DOHH2 (cell line): ENCODE results near the gene SLC25A42.

Source experiments
- H3F3A ChIP-seq: fragments of 200-600 bp; sonication (generic), shearing (Covaris generic); 2 replicates; pipeline ENCODE4 v1.6.0; 2016; ENCODE audit warnings: antibody characterized with exemption, mild to moderate bottlenecking; ENCODE audit not compliant: control insufficient read depth, insufficient read depth
- H3K27ac ChIP-seq: fragments of 200-600 bp; sonication (generic); 2 replicates; pipeline ENCODE4 v1.5.1; 2014; ENCODE audit warnings: low read depth, mild to moderate bottlenecking, low read length, moderate library complexity
- H3K27me3 ChIP-seq: fragments of 200-600 bp; sonication (generic); 2 replicates; pipeline ENCODE4 v1.6.1; 2014; ENCODE audit warnings: mild to moderate bottlenecking, low read length, mixed read lengths; ENCODE audit not compliant: control insufficient read depth
- H3K36me3 ChIP-seq: fragments of 200-600 bp; sonication (generic); 2 replicates; pipeline ENCODE4 v1.6.1; 2014; ENCODE audit warnings: mild to moderate bottlenecking, low read length, moderate library complexity, mixed read lengths; ENCODE audit not compliant: control insufficient read depth
- H3K4me1 ChIP-seq: fragments of 200-600 bp; sonication (generic); 2 replicates; pipeline ENCODE4 v1.6.1; 2014; ENCODE audit warnings: mild to moderate bottlenecking, low read length, mixed read lengths; ENCODE audit not compliant: control insufficient read depth
- H3K4me2 ChIP-seq: fragments of 200-600 bp; sonication (generic); 2 replicates; pipeline ENCODE4 v1.6.0; 2014; ENCODE audit warnings: mild to moderate bottlenecking, low read length, moderate library complexity
- H3K4me3 ChIP-seq: fragments of 200-600 bp; sonication (generic); 2 replicates; pipeline ENCODE4 v1.5.1; 2014; ENCODE audit warnings: mild to moderate bottlenecking, low read length, mixed read lengths
- H3K79me2 ChIP-seq: fragments of 200-600 bp; sonication (generic); 2 replicates; pipeline ENCODE4 v1.6.1; 2014; ENCODE audit warnings: mild to moderate bottlenecking, low read length, mixed read lengths; ENCODE audit not compliant: control insufficient read depth
- H3K9me2 ChIP-seq: fragments of 200-600 bp; sonication (generic); replicated peaks from 2 replicates; pipeline ENCODE4 v1.6.1; 2014; ENCODE audit warnings: mild to moderate bottlenecking, low read length, mixed read lengths; ENCODE audit not compliant: control insufficient read depth
- H3K9me3 ChIP-seq: fragments of 200-600 bp; sonication (generic); 2 replicates; pipeline ENCODE4 v1.6.1; 2014; ENCODE audit warnings: antibody characterized with exemption, low read length, mixed read lengths; ENCODE audit not compliant: control insufficient read depth, insufficient read depth
- H4K20me1 ChIP-seq: fragments of 200-600 bp; sonication (generic); 2 replicates; pipeline ENCODE4 v1.6.0; 2014; ENCODE audit warnings: low read depth, mild to moderate bottlenecking, antibody characterized with exemption, low read length, moderate library complexity; ENCODE audit not compliant: control insufficient read depth, insufficient read depth
- CTCF ChIP-seq: fragments of 200-600 bp; sonication (generic); IDR thresholded peaks from one replicate; pipeline ENCODE4 v1.5.1; 2014; ENCODE audit warnings: antibody characterized with exemption, mild to moderate bottlenecking, low read depth, low read length; ENCODE audit not compliant: poor library complexity, severe bottlenecking
- EZH2phosphoT487 ChIP-seq: fragments of 200-600 bp; sonication (generic); IDR thresholded peaks from 2 replicates; pipeline ENCODE4 v1.6.1; 2017; ENCODE audit warnings: borderline replicate concordance, mild to moderate bottlenecking, antibody characterized with exemption, low read length, moderate library complexity, mixed read lengths

Gene SLC25A42

DNA sequence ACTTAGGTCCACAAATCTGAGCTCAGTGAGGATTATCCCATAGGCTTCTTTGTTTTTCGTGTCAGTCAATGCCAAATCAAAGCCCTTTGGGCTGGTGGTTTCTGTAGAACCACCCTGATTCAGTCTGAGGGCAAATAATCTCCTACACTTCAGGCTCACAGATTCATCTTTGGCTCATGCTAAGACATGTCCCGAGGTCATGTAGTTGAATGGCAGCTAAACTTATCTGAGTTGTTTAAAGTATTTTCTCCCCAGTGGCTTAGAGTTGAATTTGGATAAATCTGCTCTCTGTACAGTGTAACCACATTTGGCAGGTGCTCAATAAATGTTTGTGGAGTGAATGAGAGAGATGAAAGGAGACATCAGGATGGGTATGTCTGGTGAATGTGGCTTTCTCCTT is 13.1 kb upstream of the SLC25A42 start:
- Histone ChIP-seq H3K4me1 (no peaks in the 10 kb centered on the region), H3F3A (peaks cover 3% of the 10 kb centered on the region; the same call in 1 of the 2 replicates), H3K9me3 (no peaks in the 10 kb centered on the region), H4K20me1 (0 out of 2 replicates have a peak, but pooled peaks cover 8% of the 10 kb centered on the region), H3K36me3 (peaks cover 70% of the 10 kb centered on the region), H3K4me2 (no peak overlapping the region), H3K27me3 (no peaks in the 10 kb centered on the region), H3K27ac (no peak overlapping the region), H3K79me2 (no peaks in the 10 kb centered on the region), H3K9me2 (no peaks in the 10 kb centered on the region), H3K4me3 (no peak overlapping the region)
- no peak for TF ChIP-seq CTCF
- TF ChIP-seq EZH2phosphoT487, result no peak

DNA sequence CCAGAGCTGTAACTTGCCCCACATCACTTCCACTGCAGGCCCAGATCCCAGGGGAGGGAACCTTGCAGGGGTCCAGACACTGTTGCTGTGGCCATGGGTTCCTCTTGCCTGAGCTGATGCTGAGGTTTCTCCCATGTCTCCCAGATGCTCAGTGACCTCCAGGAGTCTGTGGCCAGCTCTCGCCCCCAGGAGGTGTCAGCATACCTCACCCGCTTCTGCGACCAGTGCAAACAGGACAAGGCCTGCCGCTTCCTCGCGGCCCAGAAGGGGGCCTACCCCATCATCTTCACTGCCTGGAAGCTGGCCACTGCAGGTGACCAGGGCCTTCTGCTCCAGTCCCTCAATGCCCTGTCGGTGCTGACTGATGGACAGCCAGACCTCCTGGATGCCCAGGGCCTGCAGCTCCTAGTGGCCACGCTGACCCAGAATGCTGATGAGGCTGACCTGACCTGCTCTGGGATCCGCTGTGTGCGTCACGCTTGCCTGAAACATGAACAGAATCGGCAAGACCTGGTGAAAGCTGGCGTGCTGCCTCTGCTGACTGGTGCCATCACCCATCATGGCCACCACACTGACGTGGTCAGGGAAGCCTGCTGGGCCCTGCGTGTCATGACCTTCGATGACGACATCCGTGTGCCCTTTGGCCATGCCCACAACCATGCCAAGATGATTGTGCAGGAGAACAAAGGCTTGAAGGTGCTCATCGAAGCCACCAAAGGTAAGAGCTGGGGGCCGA is 12.1 kb upstream of the SLC25A42 start:
- H3K27me3 ChIP-seq, result no peaks in the 10 kb centered on the region
- no peak overlapping the region for H3K4me3 ChIP-seq
- H3K4me1 ChIP-seq, result no peaks in the 10 kb centered on the region
- peaks cover 3% of the 10 kb centered on the region; the same call in 1 of the 2 replicates for H3F3A ChIP-seq
- no peak overlapping the region for H3K27ac ChIP-seq
- H3K4me2 ChIP-seq, result no peak overlapping the region
- H3K9me3 ChIP-seq, result no peaks in the 10 kb centered on the region
- no peaks in the 10 kb centered on the region for H3K9me2 ChIP-seq
- peaks cover 75% of the 10 kb centered on the region for H3K36me3 ChIP-seq
- H3K79me2 ChIP-seq, result no peaks in the 10 kb centered on the region
- TF ChIP-seq CTCF (no peak), EZH2phosphoT487 (no peak)
- H4K20me1 ChIP-seq, result 0 out of 2 replicates have a peak, but pooled peaks cover 8% of the 10 kb centered on the region

DNA sequence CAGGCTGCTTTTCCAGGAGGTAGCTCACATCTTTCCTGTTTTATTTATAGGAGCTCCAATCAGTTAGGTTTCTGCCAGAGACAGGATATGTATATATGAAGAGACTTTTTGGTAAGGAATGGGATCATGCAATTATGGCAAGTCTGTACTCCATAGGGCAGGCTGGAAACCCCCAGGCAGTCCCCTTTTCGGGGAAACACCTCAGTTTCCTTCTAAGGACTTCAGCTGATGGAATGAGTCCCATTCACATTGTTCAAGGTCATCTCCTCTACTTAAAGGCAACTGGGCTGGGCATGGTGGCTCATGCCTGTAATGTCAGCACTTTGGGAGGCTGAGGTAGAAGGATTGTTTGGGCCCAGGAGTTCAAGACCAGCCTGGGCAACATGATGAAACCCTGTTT is 10.9 kb upstream of the SLC25A42 start:
- Histone ChIP-seq H3F3A (no peaks in the 10 kb centered on the region), H3K9me3 (no peaks in the 10 kb centered on the region), H3K4me1 (no peaks in the 10 kb centered on the region), H3K27me3 (no peaks in the 10 kb centered on the region), H3K4me2 (no peak overlapping the region), H3K79me2 (no peaks in the 10 kb centered on the region), H3K27ac (no peak overlapping the region), H3K9me2 (no peaks in the 10 kb centered on the region), H4K20me1 (0 out of 2 replicates have a peak, but pooled peaks cover 8% of the 10 kb centered on the region), H3K36me3 (peaks cover 79% of the 10 kb centered on the region), H3K4me3 (no peak overlapping the region)
- TF ChIP-seq CTCF (no peak), EZH2phosphoT487 (no peak)
